ENCODE results near the gene ZNF19.

ZNF19 gene

DNA sequence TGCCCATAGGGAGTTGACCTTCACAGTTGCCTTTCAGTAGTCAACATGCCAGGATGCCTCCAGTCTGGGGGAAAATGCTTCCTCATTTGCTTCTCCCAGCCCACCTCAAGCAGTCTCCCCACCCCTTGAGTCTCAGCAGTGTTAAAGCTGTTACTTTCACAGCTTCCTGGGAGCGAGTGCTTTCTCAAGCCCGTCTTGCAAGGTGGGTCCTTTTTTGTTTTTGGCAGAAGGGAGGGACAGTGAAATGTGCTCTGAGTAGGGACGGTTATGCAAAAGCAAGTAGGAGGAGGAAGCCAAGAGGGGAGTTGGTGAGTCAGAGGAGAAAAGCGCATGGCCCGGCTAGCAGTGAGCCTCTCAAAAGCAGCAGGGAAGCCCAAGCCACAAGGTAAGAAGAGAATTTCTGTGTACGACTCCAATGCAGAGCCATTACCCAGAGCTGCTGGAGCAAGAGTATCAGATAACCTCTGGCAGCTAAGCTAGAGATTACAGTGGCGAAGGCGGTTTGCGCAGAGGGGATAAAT, 37.0 kb upstream of the ZNF19 start, which contains the start of gene CHST4:
Gene CHST4, plus strand, starts transcription at position 316 of the 521 bp plus-strand sequence. CDS start 10,252 bp downstream, outside the sequence.
- H3K79me2 ChIP-seq (ENCODE audit: insufficient read depth, low read length) = no peaks in the 10 kb centered on the region
- H3K9ac ChIP-seq (ENCODE audit: low read depth, low read length, poor library complexity, severe bottlenecking) = no peak within 1 kb of the TSS
- no peaks in the 10 kb centered on the region for H3F3A ChIP-seq (ENCODE audit: low read depth)
- no peaks in the 10 kb centered on the region for H3K9me3 ChIP-seq (ENCODE audit: insufficient read depth, low read depth, low read length)
- no peak within 1 kb of the TSS for H3K4me2 ChIP-seq (ENCODE audit: low read depth, low read length, poor library complexity, severe bottlenecking)
- no peaks in the 10 kb centered on the region for H3K27me3 ChIP-seq (ENCODE audit: insufficient read depth, low read length, poor library complexity, severe bottlenecking)
- H3K9me2 ChIP-seq (replicated peaks; ENCODE audit: low read depth, low read length) = no peaks in the 10 kb centered on the region
- no peaks in the 10 kb centered on the region for H4K20me1 ChIP-seq (ENCODE audit: insufficient read depth, low read length, poor library complexity, severe bottlenecking)
- H3K36me3 ChIP-seq (ENCODE audit: insufficient read depth, low read length) = no peaks in the 10 kb centered on the region
- H2AFZ ChIP-seq (ENCODE audit: low read length) = no peak within 1 kb of the TSS
- TF ChIP-seq, protein P1, sequence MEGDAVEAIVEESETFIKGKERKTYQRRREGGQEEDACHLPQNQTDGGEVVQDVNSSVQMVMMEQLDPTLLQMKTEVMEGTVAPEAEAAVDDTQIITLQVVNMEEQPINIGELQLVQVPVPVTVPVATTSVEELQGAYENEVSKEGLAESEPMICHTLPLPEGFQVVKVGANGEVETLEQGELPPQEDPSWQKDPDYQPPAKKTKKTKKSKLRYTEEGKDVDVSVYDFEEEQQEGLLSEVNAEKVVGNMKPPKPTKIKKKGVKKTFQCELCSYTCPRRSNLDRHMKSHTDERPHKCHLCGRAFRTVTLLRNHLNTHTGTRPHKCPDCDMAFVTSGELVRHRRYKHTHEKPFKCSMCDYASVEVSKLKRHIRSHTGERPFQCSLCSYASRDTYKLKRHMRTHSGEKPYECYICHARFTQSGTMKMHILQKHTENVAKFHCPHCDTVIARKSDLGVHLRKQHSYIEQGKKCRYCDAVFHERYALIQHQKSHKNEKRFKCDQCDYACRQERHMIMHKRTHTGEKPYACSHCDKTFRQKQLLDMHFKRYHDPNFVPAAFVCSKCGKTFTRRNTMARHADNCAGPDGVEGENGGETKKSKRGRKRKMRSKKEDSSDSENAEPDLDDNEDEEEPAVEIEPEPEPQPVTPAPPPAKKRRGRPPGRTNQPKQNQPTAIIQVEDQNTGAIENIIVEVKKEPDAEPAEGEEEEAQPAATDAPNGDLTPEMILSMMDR (conservative IDR thresholded peaks at IDR 0.05; ENCODE audit: low read length) = no peak
- no peaks in the 10 kb centered on the region for H3K4me1 ChIP-seq (ENCODE audit: insufficient read depth, low read length, poor library complexity, severe bottlenecking)
- no peak within 1 kb of the TSS for H3K4me3 ChIP-seq (ENCODE audit: low read length, poor library complexity, severe bottlenecking)

DNA sequence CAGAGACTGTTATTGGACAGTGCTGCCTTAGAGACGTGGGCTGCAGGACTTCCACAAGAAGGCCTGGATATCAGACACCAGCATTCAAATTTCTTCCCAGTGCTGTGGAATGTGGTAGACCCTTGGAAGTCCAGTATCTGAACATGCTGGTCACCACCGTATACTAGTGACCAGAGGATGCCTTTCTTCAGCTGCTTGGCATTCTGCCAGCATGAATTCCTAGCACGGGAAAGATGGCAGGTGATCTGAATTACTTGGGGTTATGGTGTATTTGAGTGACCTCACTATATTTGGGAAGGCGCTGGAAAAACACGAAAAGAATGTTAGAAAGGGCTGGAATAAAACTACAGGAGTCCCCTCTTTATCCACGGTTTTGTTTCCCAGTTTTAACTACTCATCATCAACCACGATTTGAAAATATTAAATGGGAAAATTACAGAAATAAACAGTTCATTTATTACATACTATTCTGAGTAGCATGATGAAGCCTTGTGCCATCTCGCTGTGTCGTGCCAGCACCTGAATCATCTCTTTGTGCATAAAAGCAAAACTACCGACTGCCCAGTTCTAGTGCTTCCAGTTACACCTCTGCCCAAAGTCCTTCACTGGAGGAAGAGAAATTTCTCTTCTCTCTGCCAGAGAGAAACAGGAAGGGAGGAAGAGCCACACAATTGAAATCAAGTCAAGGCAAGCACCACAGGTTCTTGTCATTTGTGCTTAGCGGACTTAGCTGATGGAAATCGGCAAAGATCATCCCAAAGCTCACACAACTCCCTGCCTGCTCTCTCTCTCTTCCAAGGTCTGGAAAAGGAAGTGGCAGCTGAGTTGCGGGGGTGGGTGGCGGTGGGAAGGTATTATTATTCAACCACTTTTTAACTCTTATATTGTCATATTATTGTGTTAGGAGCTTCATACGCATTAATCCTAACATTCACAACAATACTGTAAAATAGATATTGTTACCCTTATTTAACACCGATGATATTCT, 35.7 kb upstream of the ZNF19 start:
- TF ChIP-seq, protein P1 (conservative IDR thresholded peaks at IDR 0.05; ENCODE audit: low read length) = no peak
- no peak for TF ChIP-seq EZH2phosphoT487 (IDR thresholded peaks at IDR 0.05; ENCODE audit: borderline replicate concordance)
- H3F3A ChIP-seq (ENCODE audit: low read depth) = no peaks in the 10 kb centered on the region
- H3K9me3 ChIP-seq (ENCODE audit: insufficient read depth, low read depth, low read length) = no peaks in the 10 kb centered on the region
- no peaks in the 10 kb centered on the region for H4K20me1 ChIP-seq (ENCODE audit: insufficient read depth, low read length, poor library complexity, severe bottlenecking)
- H3K4me2 ChIP-seq (ENCODE audit: low read depth, low read length, poor library complexity, severe bottlenecking) = no peak overlapping the region
- H3K27me3 ChIP-seq (ENCODE audit: insufficient read depth, low read length, poor library complexity, severe bottlenecking) = no peaks in the 10 kb centered on the region
- H2AFZ ChIP-seq (ENCODE audit: low read length) = no peak overlapping the region
- H3K9ac ChIP-seq (ENCODE audit: low read depth, low read length, poor library complexity, severe bottlenecking) = no peak overlapping the region
- no peaks in the 10 kb centered on the region for H3K79me2 ChIP-seq (ENCODE audit: insufficient read depth, low read length)
- H3K36me3 ChIP-seq (ENCODE audit: insufficient read depth, low read length) = no peaks in the 10 kb centered on the region
- H3K9me2 ChIP-seq (replicated peaks; ENCODE audit: low read depth, low read length) = no peaks in the 10 kb centered on the region
- H3K4me1 ChIP-seq (ENCODE audit: insufficient read depth, low read length, poor library complexity, severe bottlenecking) = no peaks in the 10 kb centered on the region
- H3K4me3 ChIP-seq (ENCODE audit: low read length, poor library complexity, severe bottlenecking) = no peak overlapping the region

DNA sequence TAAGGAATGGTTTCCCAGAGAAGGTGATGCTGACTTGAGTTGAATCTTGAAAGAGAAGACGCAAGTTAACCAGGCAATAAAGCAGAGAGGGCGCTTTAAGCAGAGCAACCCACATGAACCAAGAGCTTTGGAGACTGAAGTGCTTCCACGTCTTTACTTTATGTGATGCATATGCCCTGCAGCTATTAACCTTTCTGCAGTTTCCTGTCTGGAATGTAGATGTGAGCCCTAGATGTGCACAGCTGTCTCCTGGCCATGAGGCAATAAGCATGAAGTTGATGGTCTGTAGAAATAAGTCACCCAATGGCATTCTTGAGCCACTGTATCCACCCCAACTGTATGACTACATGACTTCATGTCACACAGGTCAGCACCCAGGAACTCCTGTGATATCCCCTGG, 31.4 kb upstream of the ZNF19 start:
- H3K4me3 ChIP-seq (ENCODE audit: low read length, poor library complexity, severe bottlenecking) = no peak overlapping the region

More for the DNA sequence above, 31.4 kb upstream of the ZNF19 start:
- no peaks in the 10 kb centered on the region for H4K20me1 ChIP-seq (ENCODE audit: insufficient read depth, low read length, poor library complexity, severe bottlenecking)
- no peak overlapping the region for H3K9ac ChIP-seq (ENCODE audit: low read depth, low read length, poor library complexity, severe bottlenecking)
- no peaks in the 10 kb centered on the region for H3K79me2 ChIP-seq (ENCODE audit: insufficient read depth, low read length)
- H3K4me1 ChIP-seq (ENCODE audit: insufficient read depth, low read length, poor library complexity, severe bottlenecking) = no peaks in the 10 kb centered on the region
- no peaks in the 10 kb centered on the region for H3K9me3 ChIP-seq (ENCODE audit: insufficient read depth, low read depth, low read length)
- H3F3A ChIP-seq (ENCODE audit: low read depth) = no peaks in the 10 kb centered on the region
- H3K9me2 ChIP-seq (replicated peaks; ENCODE audit: low read depth, low read length) = no peaks in the 10 kb centered on the region
- no peak for TF ChIP-seq EZH2phosphoT487 (IDR thresholded peaks at IDR 0.05; ENCODE audit: borderline replicate concordance)
- TF ChIP-seq, protein P1 (conservative IDR thresholded peaks at IDR 0.05; ENCODE audit: low read length) = no peak
- no peaks in the 10 kb centered on the region for H3K36me3 ChIP-seq (ENCODE audit: insufficient read depth, low read length)
- H2AFZ ChIP-seq (ENCODE audit: low read length) = no peak overlapping the region
- no peak overlapping the region for H3K4me2 ChIP-seq (ENCODE audit: low read depth, low read length, poor library complexity, severe bottlenecking)
- no peaks in the 10 kb centered on the region for H3K27me3 ChIP-seq (ENCODE audit: insufficient read depth, low read length, poor library complexity, severe bottlenecking)
